ENCODE results near the gene ST8SIA1. TPM values are rescaled to one million over a fixed set of nuclear protein-coding genes. Genes with fewer than 3 reads are reported as not detected.

Gene ST8SIA1
- total RNA-seq, 1 donor from 2014 or later = 22.0 TPM

DNA sequence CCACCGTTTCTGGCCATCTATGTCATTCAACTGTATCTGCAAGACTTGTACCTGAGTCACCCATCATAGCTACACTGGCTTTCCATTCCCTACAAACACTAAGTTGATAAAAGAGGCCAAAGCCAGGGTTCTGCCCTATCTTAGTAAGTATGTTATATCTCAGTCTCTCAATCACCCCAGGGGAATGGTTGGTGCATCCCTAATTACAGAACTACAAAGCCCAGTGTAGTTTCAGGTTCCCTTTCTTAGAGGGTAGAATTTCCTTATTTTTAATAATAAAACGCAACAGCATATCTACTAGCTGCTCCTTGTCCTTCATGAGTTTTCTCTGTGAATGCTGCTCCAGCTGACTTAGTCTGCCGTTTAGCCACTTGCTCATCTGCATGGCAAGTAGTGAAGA is 57.6 kb downstream of the ST8SIA1 start:
- no peak overlapping the region for H3K27ac Mint-ChIP-seq (ENCODE audit: unreplicated experiment)

DNA sequence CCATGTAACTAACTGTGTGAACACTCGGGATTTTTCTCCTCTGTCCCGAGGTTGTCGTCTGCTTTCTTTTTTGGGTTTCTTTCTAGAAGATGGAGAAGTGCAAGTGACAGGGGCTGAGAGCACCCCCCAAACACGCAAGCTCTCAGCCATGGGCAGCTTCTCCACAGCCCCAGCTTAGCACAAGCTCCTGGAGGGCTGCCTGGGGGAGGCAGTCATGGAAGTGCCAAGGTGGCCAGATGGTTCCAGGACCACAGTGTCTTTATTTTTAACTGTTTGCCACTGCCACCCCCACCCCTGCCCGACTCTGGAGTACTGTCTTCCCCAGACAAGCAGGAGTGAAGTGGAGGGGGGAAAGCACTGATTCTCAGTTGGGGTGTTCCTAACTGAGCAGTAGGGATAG is 58.2 kb downstream of the ST8SIA1 start:
- H3K4me3 Mint-ChIP-seq (ENCODE audit: unreplicated experiment) = no peak overlapping the region
- TF ChIP-seq, protein P1, sequence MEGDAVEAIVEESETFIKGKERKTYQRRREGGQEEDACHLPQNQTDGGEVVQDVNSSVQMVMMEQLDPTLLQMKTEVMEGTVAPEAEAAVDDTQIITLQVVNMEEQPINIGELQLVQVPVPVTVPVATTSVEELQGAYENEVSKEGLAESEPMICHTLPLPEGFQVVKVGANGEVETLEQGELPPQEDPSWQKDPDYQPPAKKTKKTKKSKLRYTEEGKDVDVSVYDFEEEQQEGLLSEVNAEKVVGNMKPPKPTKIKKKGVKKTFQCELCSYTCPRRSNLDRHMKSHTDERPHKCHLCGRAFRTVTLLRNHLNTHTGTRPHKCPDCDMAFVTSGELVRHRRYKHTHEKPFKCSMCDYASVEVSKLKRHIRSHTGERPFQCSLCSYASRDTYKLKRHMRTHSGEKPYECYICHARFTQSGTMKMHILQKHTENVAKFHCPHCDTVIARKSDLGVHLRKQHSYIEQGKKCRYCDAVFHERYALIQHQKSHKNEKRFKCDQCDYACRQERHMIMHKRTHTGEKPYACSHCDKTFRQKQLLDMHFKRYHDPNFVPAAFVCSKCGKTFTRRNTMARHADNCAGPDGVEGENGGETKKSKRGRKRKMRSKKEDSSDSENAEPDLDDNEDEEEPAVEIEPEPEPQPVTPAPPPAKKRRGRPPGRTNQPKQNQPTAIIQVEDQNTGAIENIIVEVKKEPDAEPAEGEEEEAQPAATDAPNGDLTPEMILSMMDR (IDR thresholded peaks at IDR 0.05; ENCODE audit: partially characterized antibody, unreplicated experiment) = no peak
- no peaks in the 10 kb centered on the region for H3K27me3 Mint-ChIP-seq (ENCODE audit: unreplicated experiment)
- peaks cover 21% of the 10 kb centered on the region for H3K4me1 Mint-ChIP-seq (ENCODE audit: low read depth, unreplicated experiment)
- no peak for DNase-seq
- no peaks in the 10 kb centered on the region for H3K36me3 Mint-ChIP-seq (ENCODE audit: unreplicated experiment)
- H3K27ac Mint-ChIP-seq (ENCODE audit: unreplicated experiment) = no peak overlapping the region
- H3K9me3 Mint-ChIP-seq (ENCODE audit: unreplicated experiment) = no peaks in the 10 kb centered on the region

More for the DNA sequence above, 57.6 kb downstream of the ST8SIA1 start:
- no peak overlapping the region for H3K4me3 Mint-ChIP-seq (ENCODE audit: unreplicated experiment)
- no peaks in the 10 kb centered on the region for H3K36me3 Mint-ChIP-seq (ENCODE audit: unreplicated experiment)
- H3K9me3 Mint-ChIP-seq (ENCODE audit: unreplicated experiment) = no peaks in the 10 kb centered on the region
- DNase-seq = no peak
- TF ChIP-seq, protein P1 (IDR thresholded peaks at IDR 0.05; ENCODE audit: partially characterized antibody, unreplicated experiment) = no peak
- H3K4me1 Mint-ChIP-seq (ENCODE audit: low read depth, unreplicated experiment) = peaks cover 21% of the 10 kb centered on the region
- H3K27me3 Mint-ChIP-seq (ENCODE audit: unreplicated experiment) = no peaks in the 10 kb centered on the region

DNA sequence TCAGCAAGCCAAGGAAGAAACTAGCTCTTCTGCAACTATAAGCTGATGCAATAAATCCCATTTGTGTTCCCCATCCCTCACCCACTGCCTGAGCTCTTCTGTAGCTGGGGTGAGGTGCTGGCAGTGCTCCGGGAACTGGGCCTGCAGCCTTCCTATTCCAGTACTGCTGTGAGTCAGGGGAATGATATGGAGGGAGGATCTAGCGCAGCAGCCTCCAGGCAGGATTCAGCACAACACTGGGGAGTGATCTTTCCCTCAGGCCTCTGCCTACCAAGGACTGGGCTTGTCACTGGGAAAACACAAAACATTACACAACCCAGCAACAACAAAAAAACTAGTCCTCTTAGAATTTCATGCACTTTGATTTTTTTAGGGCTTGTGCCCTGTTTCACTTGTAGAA is 58.7 kb downstream of the ST8SIA1 start:
- Mint-ChIP-seq H3K9me3 (ENCODE audit: unreplicated experiment) (no peaks in the 10 kb centered on the region), H3K27me3 (ENCODE audit: unreplicated experiment) (no peaks in the 10 kb centered on the region), H3K27ac (ENCODE audit: unreplicated experiment) (no peak overlapping the region), H3K36me3 (ENCODE audit: unreplicated experiment) (no peaks in the 10 kb centered on the region), H3K4me1 (ENCODE audit: low read depth, unreplicated experiment) (peaks cover 21% of the 10 kb centered on the region), H3K4me3 (ENCODE audit: unreplicated experiment) (no peak overlapping the region)
- TF ChIP-seq, protein P1 (IDR thresholded peaks at IDR 0.05; ENCODE audit: partially characterized antibody, unreplicated experiment) = no peak
- DNase-seq = no peak

DNA sequence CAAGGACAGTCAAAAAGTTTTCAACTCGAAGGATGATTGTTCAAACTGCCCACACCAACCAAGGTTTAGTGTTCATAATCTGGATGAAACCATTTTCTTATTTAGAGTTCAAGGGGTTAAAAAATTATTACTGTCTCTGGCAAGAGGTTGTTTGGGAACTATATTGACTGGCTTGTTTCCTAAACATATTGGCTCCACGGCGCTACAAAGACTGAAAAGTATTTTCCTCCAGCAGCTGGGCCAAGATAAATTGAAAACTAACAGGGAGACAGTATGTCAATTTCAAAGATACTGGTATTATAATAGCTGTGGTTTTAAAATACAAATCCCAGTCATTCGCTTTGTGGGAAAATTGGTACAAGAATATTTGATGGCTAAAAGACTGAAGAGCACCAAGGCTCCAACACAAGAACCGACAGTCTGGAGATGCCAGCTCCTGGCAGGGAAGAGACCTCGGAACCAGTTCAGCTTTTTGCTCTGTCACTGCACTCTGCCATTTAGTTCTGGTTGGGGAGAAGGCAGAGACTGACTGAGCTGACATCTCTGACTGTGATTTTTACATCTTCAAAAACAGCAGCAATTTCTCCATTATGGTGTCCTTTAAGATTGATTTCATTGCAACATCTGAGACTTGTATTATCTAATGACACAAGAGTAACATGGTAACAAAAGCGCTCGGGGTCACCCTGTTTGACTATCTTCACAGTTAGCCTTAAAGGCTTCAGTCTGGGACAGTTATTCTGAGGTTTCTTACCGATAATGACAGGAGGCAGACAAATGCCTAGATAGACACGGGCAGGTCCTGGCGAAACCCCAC is 62.0 kb downstream of the ST8SIA1 start:
- peak overlapping the region; percentile 19 for H3K27ac Mint-ChIP-seq (ENCODE audit: unreplicated experiment)
- no peak for DNase-seq
- H3K9me3 Mint-ChIP-seq (ENCODE audit: unreplicated experiment) = no peaks in the 10 kb centered on the region
- peaks cover 21% of the 10 kb centered on the region for H3K4me1 Mint-ChIP-seq (ENCODE audit: low read depth, unreplicated experiment)
- no peaks in the 10 kb centered on the region for H3K36me3 Mint-ChIP-seq (ENCODE audit: unreplicated experiment)
- H3K4me3 Mint-ChIP-seq (ENCODE audit: unreplicated experiment) = no peak overlapping the region
- no peaks in the 10 kb centered on the region for H3K27me3 Mint-ChIP-seq (ENCODE audit: unreplicated experiment)
- TF ChIP-seq, protein P1 (IDR thresholded peaks at IDR 0.05; ENCODE audit: partially characterized antibody, unreplicated experiment) = no peak

DNA sequence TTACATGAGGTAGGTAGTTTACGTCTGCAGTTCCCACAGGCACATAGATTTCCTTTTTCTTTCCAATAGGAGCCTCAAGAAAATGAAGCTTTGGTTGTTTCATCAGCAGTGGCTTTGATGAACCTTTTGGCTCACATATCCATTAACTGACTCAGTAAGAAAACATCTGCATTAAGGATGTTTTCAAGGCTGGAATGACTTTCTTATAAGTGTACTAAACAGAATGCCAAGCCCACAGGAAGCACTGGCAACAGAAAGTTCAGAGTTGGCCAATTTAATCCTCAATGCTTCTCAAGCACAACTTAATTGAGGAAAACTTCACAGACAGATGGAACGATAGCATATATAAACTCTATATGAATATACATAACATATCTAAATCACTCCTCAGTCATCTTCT is 63.5 kb downstream of the ST8SIA1 start:
- H3K4me1 Mint-ChIP-seq (ENCODE audit: low read depth, unreplicated experiment) = peaks cover 21% of the 10 kb centered on the region
- no peak overlapping the region for H3K4me3 Mint-ChIP-seq (ENCODE audit: unreplicated experiment)
- TF ChIP-seq, protein P1 (IDR thresholded peaks at IDR 0.05; ENCODE audit: partially characterized antibody, unreplicated experiment) = no peak
- no peaks in the 10 kb centered on the region for H3K9me3 Mint-ChIP-seq (ENCODE audit: unreplicated experiment)
- no peaks in the 10 kb centered on the region for H3K36me3 Mint-ChIP-seq (ENCODE audit: unreplicated experiment)
- H3K27ac Mint-ChIP-seq (ENCODE audit: unreplicated experiment) = no peak overlapping the region
- no peak for DNase-seq
- H3K27me3 Mint-ChIP-seq (ENCODE audit: unreplicated experiment) = no peaks in the 10 kb centered on the region

All from glutamatergic neuron (in vitro differentiated cells).